K562 (cell line): ENCODE results near the gene CORO2A. TPM values are rescaled to one million over a fixed set of nuclear protein-coding genes. Genes with fewer than 3 reads are reported as not detected.

Experiments used
- ATF2 ChIP-seq: sonication (generic); formaldehyde crosslinking; IDR thresholded peaks from 2 replicates; pipeline ENCODE4 v1.8.1; 2022; ENCODE audit warnings: missing genetic modification reagents
- ATF7 ChIP-seq: fragments of 450-650 bp; IDR thresholded peaks from 2 replicates; pipeline ENCODE4 v1.7.1; 2014; ENCODE audit warnings: mild to moderate bottlenecking, moderate library complexity
- DEAF1 ChIP-seq: fragments of 450-650 bp; formaldehyde crosslinking; IDR thresholded peaks from 2 replicates; pipeline ENCODE4 v1.4.0; 2020; ENCODE audit warnings: mild to moderate bottlenecking, moderate library complexity
- E2F5 ChIP-seq: sonication (generic); formaldehyde crosslinking; IDR thresholded peaks from 2 replicates; pipeline ENCODE4 v1.8.0; 2022; ENCODE audit warnings: mild to moderate bottlenecking, missing genetic modification reagents
- HDAC2 ChIP-seq: fragments of 450-650 bp; IDR thresholded peaks from 2 replicates; pipeline ENCODE4 v1.6.1; 2016; ENCODE audit warnings: mild to moderate bottlenecking
- LCOR ChIP-seq: sonication (generic); formaldehyde crosslinking; IDR thresholded peaks from 2 replicates; pipeline ENCODE4 v1.8.0; 2022; ENCODE audit warnings: mild to moderate bottlenecking, missing genetic modification reagents
- MBD2 ChIP-seq: sonication (generic); IDR thresholded peaks from 2 replicates; pipeline ENCODE4 v1.6.1; 2016; ENCODE audit warnings: low read depth, borderline replicate concordance
- PBX2 ChIP-seq, 2 experiments: IDR thresholded peaks in 1 of 2; conservative IDR thresholded peaks in 1 of 2; 2 replicates each; pipeline ENCODE4 v1.6.1; 2016; ENCODE audit warnings: low read depth in 2 of 2, mild to moderate bottlenecking in 1 of 2, missing compliant biosample characterization in 1 of 2, missing genetic modification characterization in 1 of 2, moderate library complexity in 1 of 2
- PHB ChIP-seq: fragments of 250-450 bp; sonication (Bioruptor Pico); IDR thresholded peaks from 2 replicates; pipeline ENCODE4 v1.5.0; 2021
- THAP12 ChIP-seq: fragments of 250-450 bp; sonication (Bioruptor Pico); IDR thresholded peaks from 2 replicates; pipeline ENCODE4 v1.9.0; 2021; ENCODE audit warnings: mild to moderate bottlenecking, inconsistent platforms
- ZBTB7A ChIP-seq: IDR thresholded peaks from 2 replicates; pipeline ENCODE4 v1.6.1; 2011; ENCODE audit warnings: low read depth, mild to moderate bottlenecking, low read length, moderate library complexity, borderline replicate concordance; ENCODE audit not compliant: control insufficient read depth
- ZFPM2 ChIP-seq: fragments of 250-450 bp; sonication (Bioruptor Pico); IDR thresholded peaks from 2 replicates; pipeline ENCODE4 v1.5.1; 2022; ENCODE audit warnings: mild to moderate bottlenecking
- ZNF584 ChIP-seq: fragments of 200-800 bp; sonication (Bioruptor generic); IDR thresholded peaks from 2 replicates; pipeline ENCODE4 v1.6.1; 2016; ENCODE audit warnings: low read depth, mild to moderate bottlenecking, missing genetic modification characterization, missing compliant biosample characterization
- ZNF780A ChIP-seq: fragments of 250-450 bp; sonication (Bioruptor Pico); IDR thresholded peaks from 2 replicates; pipeline ENCODE4 v1.5.0; 2021; ENCODE audit warnings: mild to moderate bottlenecking
- polyA plus RNA-seq, 8 experiments: library from polyadenylated mRNA; depleted of rRNA in 4 of 8; stranded (reverse) in 5 of 8; unstranded in 3 of 8; fragments of >200 nt; fragmentation: Nextera tagmentation in 2 of 8; fragmentation: Illumina TruSeq in 1 of 8; extraction: Ambion mirVana in 2 of 8; extraction: Trizol in 1 of 8; gene quantifications; 2 replicates each; pipeline versions ENCODE4 v1.2.1 to v1.2.3, GENCODE V29; 2011 to 2014; ENCODE audit warnings: inconsistent platforms in 1 of 8, missing spikeins in 1 of 8
- total RNA-seq, 7 experiments: library from RNA; depleted of rRNA in 6 of 7; stranded (reverse); fragments of >200 nt in 6 of 7; fragmentation: Illumina TruSeq in 2 of 7; extraction: Trizol in 2 of 7; gene quantifications; 2 replicates each; pipeline versions ENCODE4 v1.2.1 to v1.2.3, GENCODE V29; 2011 to 2021; ENCODE audit warnings: low replicate concordance in 1 of 7

The CORO2A gene
- total and polyA plus RNA-seq, 9 of the 15 experiments (the other 6 are each of a cell fraction or from before 2014, with no cell fraction given), result 9.5 to 26.6 (median 18.0) TPM

GRCh38 chr9:98074115-98074990 is 118.1 kb downstream of the CORO2A start (continued):
- TF ChIP-seq THAP12 (CRISPR knock-in tag), result no peak
- TF ChIP-seq ATF2 (CRISPR knock-in tag), result no peak
- no peak for TF ChIP-seq ZNF584 (CRISPR knock-in tag)
- TF ChIP-seq E2F5 (CRISPR knock-in tag), result no peak
- TF ChIP-seq ZFPM2 (CRISPR knock-in tag), result no peak
- no peak for TF ChIP-seq MBD2
- TF ChIP-seq PHB, result no peak
- no peak for TF ChIP-seq ZNF780A (CRISPR knock-in tag)
- no peak for TF ChIP-seq ATF7
- 0 out of 2 replicates have a peak, but pooled peaks have one; percentile 37 for TF ChIP-seq PBX2 (CRISPR knock-in tag; IDR thresholded peaks at IDR 0.05; ENCODE audit: low read depth)
- 0 out of 2 replicates have a peak, but pooled peaks have one; percentile 14 for TF ChIP-seq PBX2 (tag; conservative IDR thresholded peaks at IDR 0.05; ENCODE audit: low read depth)
- no peak for TF ChIP-seq ZBTB7A
- no peak for TF ChIP-seq HDAC2
- TF ChIP-seq DEAF1 (CRISPR knock-in tag), result peak; percentile 59
- 0 out of 2 replicates have a peak, but pooled peaks have one; percentile 46 for TF ChIP-seq LCOR (CRISPR knock-in tag)
